ENCODE data around the gene EEIG1.

EEIG1 gene

GRCh38 chr9:127963041-127963358 is 17.8 kb downstream of the EEIG1 start:
- Histone ChIP-seq H3K27me3 (no peaks in the 10 kb centered on the region), H3K4me1 (peaks cover 48% of the 10 kb centered on the region), H3K27ac (peak overlapping the region; percentile 7; the same call in 1 of the 2 replicates)

GRCh38 chr9:127962278-127962677 is 18.5 kb downstream of the EEIG1 start:
- Histone ChIP-seq H3K27ac (no peak overlapping the region), H3K4me3 (no peak overlapping the region), H4K20me1 (peaks cover 93% of the 10 kb centered on the region), H3K27me3 (no peaks in the 10 kb centered on the region), H3K4me1 (peaks cover 41% of the 10 kb centered on the region), H3K36me3 (no peaks in the 10 kb centered on the region), H3K9me3 (no peaks in the 10 kb centered on the region), H3K4me2 (no peak overlapping the region), H3K9ac (no peak overlapping the region)
- no peak for TF ChIP-seq Cebpa-rat (IDR thresholded peaks at IDR 0.05)

More at GRCh38 chr9:127963041-127963358, 17.8 kb downstream of the EEIG1 start:
- no peak overlapping the region for H3K4me2 ChIP-seq
- H3K9me3 ChIP-seq = no peaks in the 10 kb centered on the region
- no peak overlapping the region for H3K9ac ChIP-seq
- no peaks in the 10 kb centered on the region for H3K36me3 ChIP-seq
- H4K20me1 ChIP-seq = peaks cover 94% of the 10 kb centered on the region
- TF ChIP-seq Cebpa-rat (IDR thresholded peaks at IDR 0.05) = no peak
- no peak overlapping the region for H3K4me3 ChIP-seq

DNA sequence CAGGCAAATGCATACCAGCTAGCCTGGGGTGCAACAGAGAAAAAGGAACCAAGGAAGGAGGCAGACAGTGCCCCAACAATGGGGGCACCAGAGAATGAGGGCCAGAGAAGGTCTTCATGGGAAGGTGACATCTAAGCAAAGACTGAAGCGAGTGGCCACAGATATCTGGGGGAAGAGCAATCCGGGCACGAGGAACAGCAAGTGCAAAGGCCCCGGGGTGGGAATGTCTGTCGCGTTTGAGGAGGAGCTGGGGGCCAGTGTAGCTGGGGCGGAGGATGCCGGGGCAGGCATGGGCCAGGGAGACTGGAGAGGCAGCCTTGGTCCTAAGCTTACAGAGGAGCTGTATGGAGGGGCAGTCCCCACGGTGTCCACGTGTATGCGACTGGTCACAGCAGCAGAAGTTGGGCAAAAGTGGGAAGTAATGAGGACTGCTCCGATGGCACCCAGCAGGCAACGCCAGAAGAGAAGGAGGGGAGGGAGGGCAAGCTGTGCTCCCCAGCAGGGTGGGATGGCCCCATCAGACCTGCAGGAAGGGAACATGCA is 19.1 kb downstream of the EEIG1 start:
- H4K20me1 ChIP-seq = peaks cover 93% of the 10 kb centered on the region
- H3K9me3 ChIP-seq = no peaks in the 10 kb centered on the region
- TF ChIP-seq Cebpa-rat (IDR thresholded peaks at IDR 0.05) = no peak
- H3K4me1 ChIP-seq = peaks cover 35% of the 10 kb centered on the region
- H3K4me2 ChIP-seq = no peak overlapping the region
- no peak overlapping the region for H3K9ac ChIP-seq
- no peaks in the 10 kb centered on the region for H3K36me3 ChIP-seq
- no peak overlapping the region for H3K4me3 ChIP-seq
- H3K27me3 ChIP-seq = no peaks in the 10 kb centered on the region
- H3K27ac ChIP-seq = no peak overlapping the region

- Histone ChIP-seq H4K20me1 (peaks cover 93% of the 10 kb centered on the region), H3K9ac (no peak overlapping the region), H3K4me1 (peaks cover 29% of the 10 kb centered on the region), H3K36me3 (no peaks in the 10 kb centered on the region), H3K27me3 (no peaks in the 10 kb centered on the region), H3K4me3 (no peak overlapping the region), H3K27ac (no peak overlapping the region), H3K4me2 (no peak overlapping the region), H3K9me3 (no peaks in the 10 kb centered on the region)
- no peak for TF ChIP-seq Cebpa-rat (IDR thresholded peaks at IDR 0.05)
These were observed 19.7 kb downstream of the EEIG1 start for GRCh38 chr9:127961155-127961490.

DNA sequence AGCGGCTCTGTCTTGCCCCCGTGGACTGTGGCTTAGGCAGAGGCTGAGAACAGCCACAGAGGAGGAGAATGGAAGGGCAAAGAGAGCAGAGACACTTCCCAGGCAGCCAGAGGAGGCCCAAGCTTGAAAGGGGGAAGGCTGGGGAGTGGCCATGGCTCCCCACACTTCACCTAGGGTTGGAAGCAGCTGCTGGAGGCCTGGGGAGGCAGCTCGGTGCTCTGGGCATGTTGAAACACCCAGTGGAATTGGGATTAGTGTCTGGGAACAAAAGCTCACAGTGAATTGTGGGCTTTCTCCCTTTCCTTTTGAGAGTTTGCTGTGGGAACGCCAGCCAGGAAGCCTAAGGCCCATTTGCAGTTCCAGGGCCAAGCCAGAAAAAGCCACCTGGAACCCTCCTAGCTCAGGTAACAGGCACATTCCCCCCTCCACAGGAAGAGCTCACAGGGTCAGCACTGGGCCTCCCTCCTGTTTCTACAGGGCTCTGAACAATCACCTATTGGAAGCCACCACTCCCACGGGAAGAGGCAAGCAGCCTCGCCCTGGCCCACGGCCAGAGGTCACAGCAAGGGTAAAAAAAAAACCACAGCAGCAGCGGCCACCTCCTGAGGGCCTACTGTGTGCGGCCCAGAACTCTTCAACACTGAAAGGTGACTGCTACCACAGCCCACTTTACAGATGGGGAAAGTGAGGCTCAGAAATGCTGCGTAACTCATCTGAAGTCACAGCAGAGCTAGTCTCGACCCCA is 20.2 kb downstream of the EEIG1 start:
- Histone ChIP-seq H3K4me3 (no peak overlapping the region), H3K27ac (no peak overlapping the region; the same call in 1 of the 2 replicates), H3K27me3 (no peaks in the 10 kb centered on the region), H3K4me2 (no peak overlapping the region), H3K9me3 (no peaks in the 10 kb centered on the region), H4K20me1 (peaks cover 93% of the 10 kb centered on the region), H3K36me3 (no peaks in the 10 kb centered on the region), H3K4me1 (peaks cover 28% of the 10 kb centered on the region), H3K9ac (no peak overlapping the region)
- no peak for TF ChIP-seq Cebpa-rat (IDR thresholded peaks at IDR 0.05)

DNA sequence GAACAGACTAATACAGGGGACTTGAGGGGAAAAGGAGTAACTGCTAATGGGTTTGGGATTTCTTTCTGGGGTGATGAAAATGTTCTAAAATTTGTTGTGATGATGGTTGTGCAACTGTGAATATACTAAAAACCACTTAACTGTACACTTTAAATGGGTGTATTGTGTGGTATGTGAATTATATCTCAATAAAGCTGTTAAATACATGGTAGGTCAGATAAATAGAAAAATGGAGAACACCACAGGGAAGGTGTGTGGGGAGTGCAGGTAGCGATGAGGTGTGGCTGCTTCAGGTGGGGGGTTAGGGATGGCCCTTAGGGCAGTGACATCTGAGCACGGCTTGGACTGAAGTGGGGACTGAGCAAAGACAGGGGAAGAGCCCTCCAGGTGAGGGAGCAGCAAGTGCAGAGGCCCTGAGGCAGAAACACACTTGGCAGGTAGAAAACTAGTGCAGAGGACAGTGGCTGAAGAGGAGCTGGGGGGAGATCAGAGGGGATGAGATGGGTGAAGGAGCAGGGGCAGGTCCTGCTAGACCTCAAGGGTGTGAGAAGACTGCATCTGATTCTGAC is 20.9 kb downstream of the EEIG1 start:
- Histone ChIP-seq H3K4me2 (no peak overlapping the region), H3K9ac (no peak overlapping the region), H3K27ac (no peak overlapping the region; the same call in 1 of the 2 replicates), H3K4me3 (no peak overlapping the region), H4K20me1 (peaks cover 93% of the 10 kb centered on the region), H3K4me1 (peaks cover 28% of the 10 kb centered on the region), H3K36me3 (no peaks in the 10 kb centered on the region), H3K27me3 (no peaks in the 10 kb centered on the region), H3K9me3 (no peaks in the 10 kb centered on the region)
- TF ChIP-seq Cebpa-rat (IDR thresholded peaks at IDR 0.05) = no peak

DNA sequence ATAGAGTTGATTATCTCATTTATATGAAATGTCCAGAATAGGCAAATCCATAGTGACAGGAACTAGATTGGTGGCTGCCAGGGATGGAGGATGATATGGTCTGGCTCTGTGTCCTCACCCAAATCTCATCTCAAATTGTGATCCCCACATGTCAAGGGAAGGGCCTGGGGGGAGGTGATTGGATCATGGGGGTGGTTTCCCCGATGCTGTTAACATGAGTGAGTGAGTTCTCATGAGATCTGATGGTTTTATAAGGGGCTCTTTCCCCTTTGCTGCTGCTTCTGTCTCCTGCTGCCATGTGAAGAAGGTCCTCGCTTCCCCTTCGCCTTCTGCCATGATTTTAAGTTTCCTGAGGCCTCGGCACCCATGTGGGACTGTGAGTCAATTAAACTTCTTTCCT is 21.4 kb downstream of the EEIG1 start:
- TF ChIP-seq Cebpa-rat (IDR thresholded peaks at IDR 0.05) = no peak
- Histone ChIP-seq H3K9ac (no peak overlapping the region), H3K27ac (no peak overlapping the region), H3K4me2 (no peak overlapping the region), H3K36me3 (no peaks in the 10 kb centered on the region), H3K27me3 (no peaks in the 10 kb centered on the region), H3K4me3 (no peak overlapping the region), H3K4me1 (peaks cover 23% of the 10 kb centered on the region), H3K9me3 (no peaks in the 10 kb centered on the region), H4K20me1 (peaks cover 93% of the 10 kb centered on the region)

DNA sequence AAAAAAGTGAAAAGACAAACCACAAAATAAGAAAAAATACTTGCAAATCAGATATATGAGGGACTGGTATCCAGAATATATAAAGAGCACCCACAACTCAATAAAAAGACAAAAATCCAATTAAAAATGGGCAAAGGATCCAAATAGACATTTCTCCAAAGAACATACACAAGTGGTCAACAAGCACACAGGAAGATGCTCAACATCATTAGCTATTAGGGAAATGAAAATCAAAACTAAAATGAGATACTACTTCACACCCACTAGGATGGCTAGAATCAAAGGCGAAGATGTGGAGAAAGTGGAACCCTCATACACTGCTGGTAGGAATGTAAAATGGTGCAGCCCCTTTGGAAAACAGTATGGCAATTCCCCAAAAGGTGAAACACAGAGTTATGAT is 22.1 kb downstream of the EEIG1 start:
- TF ChIP-seq Cebpa-rat (IDR thresholded peaks at IDR 0.05) = no peak
- peaks cover 93% of the 10 kb centered on the region for H4K20me1 ChIP-seq
- H3K27me3 ChIP-seq = no peaks in the 10 kb centered on the region
- H3K4me1 ChIP-seq = peaks cover 23% of the 10 kb centered on the region
- H3K9ac ChIP-seq = no peak overlapping the region
- H3K36me3 ChIP-seq = no peaks in the 10 kb centered on the region
- H3K27ac ChIP-seq = no peak overlapping the region
- H3K4me2 ChIP-seq = no peak overlapping the region
- no peaks in the 10 kb centered on the region for H3K9me3 ChIP-seq
- H3K4me3 ChIP-seq = no peak overlapping the region

- H3K9me3 ChIP-seq = no peaks in the 10 kb centered on the region
- no peaks in the 10 kb centered on the region for H3K36me3 ChIP-seq
- no peak overlapping the region for H3K27ac ChIP-seq
- no peak for TF ChIP-seq Cebpa-rat (IDR thresholded peaks at IDR 0.05)
- no peak overlapping the region for H3K4me3 ChIP-seq
- H4K20me1 ChIP-seq = peaks cover 81% of the 10 kb centered on the region
- no peak overlapping the region for H3K9ac ChIP-seq
- H3K27me3 ChIP-seq = no peaks in the 10 kb centered on the region
- no peak overlapping the region for H3K4me2 ChIP-seq
- peaks cover 16% of the 10 kb centered on the region for H3K4me1 ChIP-seq
These were observed 25.3 kb downstream of the EEIG1 start for GRCh38 chr9:127955294-127956015.

DNA sequence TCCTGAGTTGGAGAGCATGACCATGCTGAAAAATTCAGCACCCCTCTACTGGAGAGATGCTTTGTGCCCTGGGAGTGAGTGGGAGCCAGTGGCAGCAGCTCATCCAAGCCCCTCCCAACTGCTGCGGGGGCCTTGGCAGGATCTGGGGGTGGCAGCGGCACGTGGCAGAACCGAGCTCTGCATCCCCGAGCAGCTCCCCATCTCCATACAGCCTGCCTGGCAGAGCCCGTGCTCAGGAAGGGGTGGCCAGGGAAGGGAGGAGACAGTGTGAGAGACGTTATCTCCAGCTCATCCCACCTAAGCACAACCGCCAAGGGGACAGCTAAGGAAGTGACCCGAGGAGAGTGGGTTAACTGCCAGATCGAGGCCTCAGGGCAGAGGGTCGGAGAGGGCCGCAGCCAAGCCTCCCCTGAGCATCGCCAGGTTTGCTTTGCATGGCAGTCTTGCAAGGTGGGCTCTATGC is 25.9 kb downstream of the EEIG1 start:
- Histone ChIP-seq H3K4me1 (peaks cover 19% of the 10 kb centered on the region), H3K9ac (no peak overlapping the region), H3K4me2 (no peak overlapping the region), H3K27ac (no peak overlapping the region), H3K36me3 (no peaks in the 10 kb centered on the region), H4K20me1 (peaks cover 80% of the 10 kb centered on the region), H3K9me3 (no peaks in the 10 kb centered on the region), H3K27me3 (no peaks in the 10 kb centered on the region), H3K4me3 (no peak overlapping the region)
- no peak for TF ChIP-seq Cebpa-rat (IDR thresholded peaks at IDR 0.05)
